PFSK-1 (cell line): ENCODE measurements around the gene FAM124A.

Experiments used
- FOXP2 ChIP-seq: optimal IDR thresholded peaks from 2 replicates; pipeline ENCODE3; 2011; ENCODE audit warnings: borderline replicate concordance, control low read depth, inconsistent platforms; ENCODE audit not compliant: insufficient read depth; ENCODE audit errors: extremely low read length, extremely low read depth
- POLR2AphosphoS5 ChIP-seq: IDR thresholded peaks from 2 replicates; pipeline ENCODE4 v1.6.1; 2012; ENCODE audit warnings: low read depth, mild to moderate bottlenecking, control low read depth, low read length, moderate library complexity
- SIN3A ChIP-seq: IDR thresholded peaks from 2 replicates; pipeline ENCODE4 v1.6.1; 2012; ENCODE audit warnings: mild to moderate bottlenecking, low read length, moderate library complexity, borderline replicate concordance; ENCODE audit not compliant: insufficient read depth
- TF ChIP-seq, protein P1 (sequence below), 2 experiments: IDR thresholded peaks; 2 replicates each; pipeline versions ENCODE4 v1.6.1 to v1.8.0; 2011 to 2012; ENCODE audit warnings: low read depth in 2 of 2, low read length in 2 of 2, control low read depth in 1 of 2, inconsistent platforms in 1 of 2, mild to moderate bottlenecking in 1 of 2, moderate library complexity in 1 of 2; ENCODE audit not compliant: insufficient read depth in 1 of 2

- TF ChIP-seq POLR2AphosphoS5 (no peak), SIN3A (no peak), FOXP2 (no peak)
- TF ChIP-seq, protein P1, sequence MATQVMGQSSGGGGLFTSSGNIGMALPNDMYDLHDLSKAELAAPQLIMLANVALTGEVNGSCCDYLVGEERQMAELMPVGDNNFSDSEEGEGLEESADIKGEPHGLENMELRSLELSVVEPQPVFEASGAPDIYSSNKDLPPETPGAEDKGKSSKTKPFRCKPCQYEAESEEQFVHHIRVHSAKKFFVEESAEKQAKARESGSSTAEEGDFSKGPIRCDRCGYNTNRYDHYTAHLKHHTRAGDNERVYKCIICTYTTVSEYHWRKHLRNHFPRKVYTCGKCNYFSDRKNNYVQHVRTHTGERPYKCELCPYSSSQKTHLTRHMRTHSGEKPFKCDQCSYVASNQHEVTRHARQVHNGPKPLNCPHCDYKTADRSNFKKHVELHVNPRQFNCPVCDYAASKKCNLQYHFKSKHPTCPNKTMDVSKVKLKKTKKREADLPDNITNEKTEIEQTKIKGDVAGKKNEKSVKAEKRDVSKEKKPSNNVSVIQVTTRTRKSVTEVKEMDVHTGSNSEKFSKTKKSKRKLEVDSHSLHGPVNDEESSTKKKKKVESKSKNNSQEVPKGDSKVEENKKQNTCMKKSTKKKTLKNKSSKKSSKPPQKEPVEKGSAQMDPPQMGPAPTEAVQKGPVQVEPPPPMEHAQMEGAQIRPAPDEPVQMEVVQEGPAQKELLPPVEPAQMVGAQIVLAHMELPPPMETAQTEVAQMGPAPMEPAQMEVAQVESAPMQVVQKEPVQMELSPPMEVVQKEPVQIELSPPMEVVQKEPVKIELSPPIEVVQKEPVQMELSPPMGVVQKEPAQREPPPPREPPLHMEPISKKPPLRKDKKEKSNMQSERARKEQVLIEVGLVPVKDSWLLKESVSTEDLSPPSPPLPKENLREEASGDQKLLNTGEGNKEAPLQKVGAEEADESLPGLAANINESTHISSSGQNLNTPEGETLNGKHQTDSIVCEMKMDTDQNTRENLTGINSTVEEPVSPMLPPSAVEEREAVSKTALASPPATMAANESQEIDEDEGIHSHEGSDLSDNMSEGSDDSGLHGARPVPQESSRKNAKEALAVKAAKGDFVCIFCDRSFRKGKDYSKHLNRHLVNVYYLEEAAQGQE (IDR thresholded peaks at IDR 0.05; ENCODE audit: insufficient read depth in 1 of 2, low read depth in 2 of 2, low read length in 2 of 2), result no peak
These were observed 543 bp upstream of the FAM124A start for GRCh38 chr13:51221674-51222036.
